Measurements from ENCODE around the gene BIN1.

The BIN1 gene

GRCh38 chr2:127072970-127073369 lies 34.0 kb downstream of the BIN1 start:
- peaks cover 42% of the 10 kb centered on the region for H3K4me1 ChIP-seq (ENCODE audit: control insufficient read depth, insufficient read depth, low read depth, low read length)
- no peaks in the 10 kb centered on the region for H3K9me3 ChIP-seq (ENCODE audit: control insufficient read depth, low read length)
- H3K4me2 ChIP-seq (ENCODE audit: low read length, poor library complexity, severe bottlenecking), result no peak overlapping the region
- H3K14ac ChIP-seq (ENCODE audit: low read length in 2 of 2), result no peak overlapping the region
- no peak overlapping the region for H3K18ac ChIP-seq (ENCODE audit: low read depth in 1 of 2, low read length in 2 of 2)
- H2BK5ac ChIP-seq (ENCODE audit: low read depth, low read length, poor library complexity, severe bottlenecking), result no peak overlapping the region
- H3K23ac ChIP-seq (ENCODE audit: low read length in 2 of 2), result no peak overlapping the region
- H3K27me3 ChIP-seq (ENCODE audit: control insufficient read depth in 1 of 2, insufficient read depth in 1 of 2, low read length in 2 of 2), result no peaks in the 10 kb centered on the region
- H2BK120ac ChIP-seq (ENCODE audit: low read depth, low read length), result no peak overlapping the region
- peak overlapping the region; percentile 28 for H2AK5ac ChIP-seq (ENCODE audit: low read length, severe bottlenecking)
- no peak overlapping the region for H2BK12ac ChIP-seq (ENCODE audit: low read length in 2 of 2)
- WGBS, result 79% methylated on average over 15 of the region's 15 CpGs
- no peak overlapping the region for H3K4me3 ChIP-seq (ENCODE audit: insufficient read depth in 1 of 2, low read depth in 1 of 2, low read length in 2 of 2)
- H2BK15ac ChIP-seq (ENCODE audit: low read depth, poor library complexity, severe bottlenecking), result no peak overlapping the region
- DNase-seq, result no peak
- H3K4ac ChIP-seq (ENCODE audit: low read depth in 1 of 2, low read length in 2 of 2), result peak overlapping the region in 1 of 2 experiments; percentile 42
- H3K27ac ChIP-seq (ENCODE audit: low read length, poor library complexity, severe bottlenecking), result no peak overlapping the region
- no peak overlapping the region for H2AFZ ChIP-seq (ENCODE audit: low read depth, low read length)
- peak overlapping the region; percentile 8 for H4K91ac ChIP-seq (ENCODE audit: low read length)
- no peak overlapping the region for H4K8ac ChIP-seq (ENCODE audit: low read length)
- H3K9ac ChIP-seq (ENCODE audit: low read length), result peak overlapping the region; percentile 4
- peaks cover 27 to 83% of the 10 kb centered on the region in 2 experiments for H3K36me3 ChIP-seq (ENCODE audit: control insufficient read depth in 1 of 2, insufficient read depth in 2 of 2, low read depth in 1 of 2, low read length in 2 of 2)
- H3K79me1 ChIP-seq (replicated peaks; ENCODE audit: low read length, poor library complexity, severe bottlenecking), result peaks cover 49% of the 10 kb centered on the region

GRCh38 chr2:127072396-127072795 lies 34.6 kb downstream of the BIN1 start:
- Histone ChIP-seq H3K23ac (ENCODE audit: low read length in 2 of 2) (no peak overlapping the region), H2BK12ac (ENCODE audit: low read length in 2 of 2) (no peak overlapping the region), H4K91ac (ENCODE audit: low read length) (no peak overlapping the region), H3K79me1 (replicated peaks; ENCODE audit: low read length, poor library complexity, severe bottlenecking) (peaks cover 52% of the 10 kb centered on the region), H3K18ac (ENCODE audit: low read depth in 1 of 2, low read length in 2 of 2) (no peak overlapping the region), H3K4ac (ENCODE audit: low read depth in 1 of 2, low read length in 2 of 2) (no peak overlapping the region), H2BK120ac (ENCODE audit: low read depth, low read length) (no peak overlapping the region), H3K4me2 (ENCODE audit: low read length, poor library complexity, severe bottlenecking) (no peak overlapping the region), H3K27me3 (ENCODE audit: control insufficient read depth in 1 of 2, insufficient read depth in 1 of 2, low read length in 2 of 2) (no peaks in the 10 kb centered on the region), H3K4me1 (ENCODE audit: control insufficient read depth, insufficient read depth, low read depth, low read length) (peaks cover 42% of the 10 kb centered on the region), H3K27ac (ENCODE audit: low read length, poor library complexity, severe bottlenecking) (no peak overlapping the region), H3K9me3 (ENCODE audit: control insufficient read depth, low read length) (no peaks in the 10 kb centered on the region), H4K8ac (ENCODE audit: low read length) (no peak overlapping the region), H2BK5ac (ENCODE audit: low read depth, low read length, poor library complexity, severe bottlenecking) (no peak overlapping the region), H2AFZ (ENCODE audit: low read depth, low read length) (no peak overlapping the region), H3K14ac (ENCODE audit: low read length in 2 of 2) (no peak overlapping the region), H2AK5ac (ENCODE audit: low read length, severe bottlenecking) (no peak overlapping the region), H3K9ac (ENCODE audit: low read length) (peak overlapping the region; percentile 4), H3K4me3 (ENCODE audit: insufficient read depth in 1 of 2, low read depth in 1 of 2, low read length in 2 of 2) (no peak overlapping the region), H3K36me3 (ENCODE audit: control insufficient read depth in 1 of 2, insufficient read depth in 2 of 2, low read depth in 1 of 2, low read length in 2 of 2) (peaks cover 31 to 86% of the 10 kb centered on the region in 2 experiments), H2BK15ac (ENCODE audit: low read depth, poor library complexity, severe bottlenecking) (no peak overlapping the region)
- 91% methylated on average over 8 of the region's 9 CpGs for WGBS
- no peak for DNase-seq

GRCh38 chr2:127071901-127072328 lies 35.0 kb downstream of the BIN1 start:
- H3K14ac ChIP-seq (ENCODE audit: low read length in 2 of 2), result no peak overlapping the region
- no peaks in the 10 kb centered on the region for H3K27me3 ChIP-seq (ENCODE audit: control insufficient read depth in 1 of 2, insufficient read depth in 1 of 2, low read length in 2 of 2)
- H2AK5ac ChIP-seq (ENCODE audit: low read length, severe bottlenecking), result no peak overlapping the region
- H3K4me3 ChIP-seq (ENCODE audit: insufficient read depth in 1 of 2, low read depth in 1 of 2, low read length in 2 of 2), result no peak overlapping the region
- WGBS, result 91% methylated on average over 9 of the region's 9 CpGs
- no peak overlapping the region for H3K4me2 ChIP-seq (ENCODE audit: low read length, poor library complexity, severe bottlenecking)
- peaks cover 51% of the 10 kb centered on the region for H3K79me1 ChIP-seq (replicated peaks; ENCODE audit: low read length, poor library complexity, severe bottlenecking)
- H4K8ac ChIP-seq (ENCODE audit: low read length), result no peak overlapping the region
- H2BK5ac ChIP-seq (ENCODE audit: low read depth, low read length, poor library complexity, severe bottlenecking), result no peak overlapping the region
- H3K23ac ChIP-seq (ENCODE audit: low read length in 2 of 2), result no peak overlapping the region
- peaks cover 41% of the 10 kb centered on the region for H3K4me1 ChIP-seq (ENCODE audit: control insufficient read depth, insufficient read depth, low read depth, low read length)
- no peak overlapping the region for H2BK15ac ChIP-seq (ENCODE audit: low read depth, poor library complexity, severe bottlenecking)
- no peak overlapping the region for H3K18ac ChIP-seq (ENCODE audit: low read depth in 1 of 2, low read length in 2 of 2)
- no peak overlapping the region for H2AFZ ChIP-seq (ENCODE audit: low read depth, low read length)
- H4K91ac ChIP-seq (ENCODE audit: low read length), result peak overlapping the region; percentile 1
- no peak for DNase-seq
- H2BK120ac ChIP-seq (ENCODE audit: low read depth, low read length), result no peak overlapping the region
- H2BK12ac ChIP-seq (ENCODE audit: low read length in 2 of 2), result no peak overlapping the region
- no peak overlapping the region for H3K9ac ChIP-seq (ENCODE audit: low read length)
- H3K36me3 ChIP-seq (ENCODE audit: control insufficient read depth in 1 of 2, insufficient read depth in 2 of 2, low read depth in 1 of 2, low read length in 2 of 2), result peaks cover 34 to 87% of the 10 kb centered on the region in 2 experiments
- no peak overlapping the region for H3K4ac ChIP-seq (ENCODE audit: low read depth in 1 of 2, low read length in 2 of 2)
- no peak overlapping the region for H3K27ac ChIP-seq (ENCODE audit: low read length, poor library complexity, severe bottlenecking)
- no peaks in the 10 kb centered on the region for H3K9me3 ChIP-seq (ENCODE audit: control insufficient read depth, low read length)

GRCh38 chr2:127070221-127070620 lies 36.7 kb downstream of the BIN1 start:
- Histone ChIP-seq H3K14ac (ENCODE audit: low read length in 2 of 2) (no peak overlapping the region), H2BK12ac (ENCODE audit: low read length in 2 of 2) (no peak overlapping the region), H3K27me3 (ENCODE audit: control insufficient read depth in 1 of 2, insufficient read depth in 1 of 2, low read length in 2 of 2) (no peaks in the 10 kb centered on the region), H4K91ac (ENCODE audit: low read length) (no peak overlapping the region), H2AFZ (ENCODE audit: low read depth, low read length) (no peak overlapping the region), H3K4me2 (ENCODE audit: low read length, poor library complexity, severe bottlenecking) (no peak overlapping the region), H2BK5ac (ENCODE audit: low read depth, low read length, poor library complexity, severe bottlenecking) (no peak overlapping the region), H3K27ac (ENCODE audit: low read length, poor library complexity, severe bottlenecking) (no peak overlapping the region), H2BK120ac (ENCODE audit: low read depth, low read length) (no peak overlapping the region), H3K79me1 (replicated peaks; ENCODE audit: low read length, poor library complexity, severe bottlenecking) (peaks cover 43% of the 10 kb centered on the region), H3K4me3 (ENCODE audit: insufficient read depth in 1 of 2, low read depth in 1 of 2, low read length in 2 of 2) (no peak overlapping the region), H4K8ac (ENCODE audit: low read length) (no peak overlapping the region), H3K36me3 (ENCODE audit: control insufficient read depth in 1 of 2, insufficient read depth in 2 of 2, low read depth in 1 of 2, low read length in 2 of 2) (peaks cover 34 to 78% of the 10 kb centered on the region in 2 experiments), H3K9me3 (ENCODE audit: control insufficient read depth, low read length) (no peaks in the 10 kb centered on the region), H2AK5ac (ENCODE audit: low read length, severe bottlenecking) (no peak overlapping the region), H3K18ac (ENCODE audit: low read depth in 1 of 2, low read length in 2 of 2) (no peak overlapping the region), H3K4me1 (ENCODE audit: control insufficient read depth, insufficient read depth, low read depth, low read length) (peaks cover 52% of the 10 kb centered on the region), H3K23ac (ENCODE audit: low read length in 2 of 2) (no peak overlapping the region), H2BK15ac (ENCODE audit: low read depth, poor library complexity, severe bottlenecking) (no peak overlapping the region), H3K4ac (ENCODE audit: low read depth in 1 of 2, low read length in 2 of 2) (no peak overlapping the region), H3K9ac (ENCODE audit: low read length) (no peak overlapping the region)
- 97% methylated on average over 11 of the region's 11 CpGs for WGBS
- DNase-seq, result no peak

All from mesenchymal stem cell (in vitro differentiated cells and primary cell).